Adrenal gland (tissue), 5 donors: Measurements from ENCODE around the gene CACNA1D.

Experiments used
- POLR2A ChIP-seq, 2 donors: fragments of 450-650 bp; IDR thresholded peaks; one replicate each; pipeline ENCODE4 v1.6.1; 2017; ENCODE audit warnings: antibody characterized with exemption in 2 of 2, mild to moderate bottlenecking in 2 of 2, moderate library complexity in 1 of 2
- TF ChIP-seq, protein P1 (sequence below), 6 experiments: fragments of 450-650 bp in 4 of 6; fragments of 200-600 bp in 2 of 6; sonication (generic) in 1 of 6; IDR thresholded peaks; 1 replicate in 5 of 6; 2 replicates in 1 of 6; pipeline versions ENCODE4 v1.5.1 to v1.8.0; 2016 to 2021; ENCODE audit warnings: antibody characterized with exemption in 6 of 6, mild to moderate bottlenecking in 2 of 6, moderate library complexity in 1 of 6
- donor health status: DM: no; HTN: no; CAD: no.

DNA sequence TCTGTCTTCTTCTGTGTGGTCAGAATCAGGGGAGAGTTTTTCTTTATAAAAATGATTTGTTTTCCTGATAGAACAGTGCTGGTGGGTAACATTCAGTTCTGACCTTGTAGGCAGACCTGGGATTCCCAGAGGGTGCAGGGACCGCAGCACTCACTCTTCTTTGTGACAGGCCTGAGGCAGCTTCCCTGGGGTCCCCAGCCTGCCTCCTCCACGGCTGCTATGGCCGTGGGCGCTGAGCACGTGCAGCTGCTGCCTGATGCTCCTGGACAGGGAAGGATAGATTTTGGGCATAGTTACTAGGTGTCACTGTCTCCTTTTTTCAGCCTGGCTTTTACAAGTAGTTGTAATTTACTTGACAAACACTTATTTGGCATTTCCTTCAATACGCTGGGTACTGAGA lies 39.1 kb downstream of the CACNA1D start:
- TF ChIP-seq POLR2A (IDR thresholded peaks at IDR 0.05): no peak
- TF ChIP-seq, protein P1, sequence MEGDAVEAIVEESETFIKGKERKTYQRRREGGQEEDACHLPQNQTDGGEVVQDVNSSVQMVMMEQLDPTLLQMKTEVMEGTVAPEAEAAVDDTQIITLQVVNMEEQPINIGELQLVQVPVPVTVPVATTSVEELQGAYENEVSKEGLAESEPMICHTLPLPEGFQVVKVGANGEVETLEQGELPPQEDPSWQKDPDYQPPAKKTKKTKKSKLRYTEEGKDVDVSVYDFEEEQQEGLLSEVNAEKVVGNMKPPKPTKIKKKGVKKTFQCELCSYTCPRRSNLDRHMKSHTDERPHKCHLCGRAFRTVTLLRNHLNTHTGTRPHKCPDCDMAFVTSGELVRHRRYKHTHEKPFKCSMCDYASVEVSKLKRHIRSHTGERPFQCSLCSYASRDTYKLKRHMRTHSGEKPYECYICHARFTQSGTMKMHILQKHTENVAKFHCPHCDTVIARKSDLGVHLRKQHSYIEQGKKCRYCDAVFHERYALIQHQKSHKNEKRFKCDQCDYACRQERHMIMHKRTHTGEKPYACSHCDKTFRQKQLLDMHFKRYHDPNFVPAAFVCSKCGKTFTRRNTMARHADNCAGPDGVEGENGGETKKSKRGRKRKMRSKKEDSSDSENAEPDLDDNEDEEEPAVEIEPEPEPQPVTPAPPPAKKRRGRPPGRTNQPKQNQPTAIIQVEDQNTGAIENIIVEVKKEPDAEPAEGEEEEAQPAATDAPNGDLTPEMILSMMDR (IDR thresholded peaks at IDR 0.05): no peak
